HEK293 (cell line): ENCODE measurements around the gene HGS.

Experiments used
- KLF9 ChIP-seq: fragments of 450-650 bp; formaldehyde crosslinking; IDR thresholded peaks from 2 replicates; pipeline ENCODE4 v1.5.1; 2016; ENCODE audit warnings: missing biosample characterization, missing genetic modification characterization, low read depth
- SP3 ChIP-seq: fragments of 450-650 bp; formaldehyde crosslinking; IDR thresholded peaks from 2 replicates; pipeline ENCODE4 v1.5.1; 2016; ENCODE audit warnings: missing biosample characterization, missing genetic modification characterization
- ZNF2 ChIP-seq: fragments of 450-650 bp; formaldehyde crosslinking; IDR thresholded peaks from 2 replicates; pipeline ENCODE4 v1.5.1; 2016; ENCODE audit warnings: missing biosample characterization, missing genetic modification characterization
- ZNF214 ChIP-seq: fragments of 450-650 bp; formaldehyde crosslinking; IDR thresholded peaks from 2 replicates; pipeline ENCODE4 v1.5.1; 2017; ENCODE audit warnings: missing biosample characterization, mild to moderate bottlenecking, missing genetic modification characterization, borderline replicate concordance
- ZNF366 ChIP-seq: fragments of 450-650 bp; formaldehyde crosslinking; conservative IDR thresholded peaks from 2 replicates; pipeline ENCODE4 v1.5.1; 2016; ENCODE audit warnings: missing biosample characterization, missing genetic modification characterization
- ZNF501 ChIP-seq: fragments of 450-650 bp; formaldehyde crosslinking; IDR thresholded peaks from 2 replicates; pipeline ENCODE4 v1.5.1; 2016; ENCODE audit warnings: missing biosample characterization, missing genetic modification characterization
- ZNF561 ChIP-seq: fragments of 450-650 bp; IDR thresholded peaks from 2 replicates; pipeline ENCODE4 v1.5.1; 2018; ENCODE audit warnings: missing biosample characterization, missing genetic modification characterization, borderline replicate concordance
- ZNF600 ChIP-seq: fragments of 450-650 bp; formaldehyde crosslinking; IDR thresholded peaks from 2 replicates; pipeline ENCODE4 v1.5.1; 2016; ENCODE audit warnings: missing biosample characterization, missing genetic modification characterization
- ZNF658 ChIP-seq: fragments of 450-650 bp; formaldehyde crosslinking; IDR thresholded peaks from 2 replicates; pipeline ENCODE4; 2016; ENCODE audit warnings: missing biosample characterization, missing genetic modification characterization
- ZNF664 ChIP-seq: fragments of 450-650 bp; formaldehyde crosslinking; IDR thresholded peaks from 2 replicates; pipeline ENCODE4 v1.5.1; 2016; ENCODE audit warnings: missing biosample characterization, missing genetic modification characterization
- ZNF707 ChIP-seq: fragments of 450-650 bp; formaldehyde crosslinking; IDR thresholded peaks from 2 replicates; pipeline ENCODE4 v1.5.1; 2016; ENCODE audit warnings: missing biosample characterization, missing genetic modification characterization
- TF ChIP-seq, protein P1 (sequence below): fragments of 450-650 bp; formaldehyde crosslinking; IDR thresholded peaks from 2 replicates; pipeline ENCODE4; 2016; ENCODE audit warnings: missing biosample characterization, missing genetic modification characterization
- TF ChIP-seq, protein P2 (sequence below): fragments of 450-650 bp; formaldehyde crosslinking; IDR thresholded peaks from 2 replicates; pipeline ENCODE4 v1.5.1; 2016; ENCODE audit warnings: missing biosample characterization, missing genetic modification characterization
- TF ChIP-seq, protein P3 (sequence below): fragments of 450-650 bp; formaldehyde crosslinking; IDR thresholded peaks from 2 replicates; pipeline ENCODE4 v1.5.1; 2016; ENCODE audit warnings: missing biosample characterization, missing genetic modification characterization
- TF ChIP-seq, protein P4 (sequence below): fragments of 450-650 bp; formaldehyde crosslinking; IDR thresholded peaks from 2 replicates; pipeline ENCODE4 v1.5.1; 2016; ENCODE audit warnings: missing biosample characterization, missing genetic modification characterization
- TF ChIP-seq, protein P5 (sequence below): fragments of 450-650 bp; formaldehyde crosslinking; IDR thresholded peaks from 2 replicates; pipeline ENCODE4 v1.5.1; 2016; ENCODE audit warnings: missing biosample characterization, missing genetic modification characterization

HGS gene

DNA sequence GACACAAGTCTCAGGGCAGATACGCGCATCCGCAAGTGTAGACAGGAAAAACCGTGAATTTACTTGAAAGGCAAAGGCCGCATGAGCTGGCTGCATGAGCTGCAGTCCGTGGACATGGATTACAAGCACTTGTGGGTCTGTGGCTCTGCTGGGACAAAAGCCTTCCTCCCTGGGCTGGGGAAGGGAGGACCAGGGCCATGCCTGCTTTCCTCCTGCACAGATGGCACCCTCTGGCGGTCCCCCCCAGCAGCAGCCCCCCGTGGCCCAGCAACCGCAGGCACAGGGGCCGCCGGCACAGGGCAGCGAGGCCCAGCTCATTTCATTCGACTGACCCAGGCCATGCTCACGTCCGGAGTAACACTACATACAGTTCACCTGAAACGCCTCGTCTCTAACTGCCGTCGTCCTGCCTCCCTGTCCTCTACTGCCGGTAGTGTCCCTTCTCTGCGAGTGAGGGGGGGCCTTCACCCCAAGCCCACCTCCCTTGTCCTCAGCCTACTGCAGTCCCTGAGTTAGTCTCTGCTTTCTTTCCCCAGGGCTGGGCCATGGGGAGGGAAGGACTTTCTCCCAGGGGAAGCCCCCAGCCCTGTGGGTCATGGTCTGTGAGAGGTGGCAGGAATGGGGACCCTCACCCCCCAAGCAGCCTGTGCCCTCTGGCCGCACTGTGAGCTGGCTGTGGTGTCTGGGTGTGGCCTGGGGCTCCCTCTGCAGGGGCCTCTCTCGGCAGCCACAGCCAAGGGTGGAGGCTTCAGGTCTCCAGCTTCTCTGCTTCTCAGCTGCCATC, 17.7 kb downstream of the HGS start (continued):
- TF ChIP-seq, protein P1, sequence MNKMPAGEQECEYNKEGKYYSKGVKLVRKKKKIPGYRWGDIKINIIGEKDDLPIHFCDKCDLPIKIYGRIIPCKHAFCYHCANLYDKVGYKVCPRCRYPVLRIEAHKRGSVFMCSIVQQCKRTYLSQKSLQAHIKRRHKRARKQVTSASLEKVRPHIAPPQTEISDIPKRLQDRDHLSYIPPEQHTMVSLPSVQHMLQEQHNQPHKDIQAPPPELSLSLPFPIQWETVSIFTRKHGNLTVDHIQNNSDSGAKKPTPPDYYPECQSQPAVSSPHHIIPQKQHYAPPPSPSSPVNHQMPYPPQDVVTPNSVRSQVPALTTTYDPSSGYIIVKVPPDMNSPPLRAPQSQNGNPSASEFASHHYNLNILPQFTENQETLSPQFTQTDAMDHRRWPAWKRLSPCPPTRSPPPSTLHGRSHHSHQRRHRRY (tag by site-specific recombination) = peak; percentile 35; the same call in 1 of the 2 replicates
- TF ChIP-seq ZNF658 (tag by site-specific recombination) = no peak
- TF ChIP-seq ZNF366 (tag by site-specific recombination) = no peak
- no peak for TF ChIP-seq ZNF664
- 0 out of 2 replicates have a peak, but pooled peaks have one; percentile 24 for TF ChIP-seq KLF9 (tag by site-specific recombination)
- no peak for TF ChIP-seq SP3
- TF ChIP-seq ZNF600 (tag by site-specific recombination) = peak; percentile 50; the same call in 1 of the 2 replicates
- no peak for TF ChIP-seq ZNF501
- TF ChIP-seq, protein P2, sequence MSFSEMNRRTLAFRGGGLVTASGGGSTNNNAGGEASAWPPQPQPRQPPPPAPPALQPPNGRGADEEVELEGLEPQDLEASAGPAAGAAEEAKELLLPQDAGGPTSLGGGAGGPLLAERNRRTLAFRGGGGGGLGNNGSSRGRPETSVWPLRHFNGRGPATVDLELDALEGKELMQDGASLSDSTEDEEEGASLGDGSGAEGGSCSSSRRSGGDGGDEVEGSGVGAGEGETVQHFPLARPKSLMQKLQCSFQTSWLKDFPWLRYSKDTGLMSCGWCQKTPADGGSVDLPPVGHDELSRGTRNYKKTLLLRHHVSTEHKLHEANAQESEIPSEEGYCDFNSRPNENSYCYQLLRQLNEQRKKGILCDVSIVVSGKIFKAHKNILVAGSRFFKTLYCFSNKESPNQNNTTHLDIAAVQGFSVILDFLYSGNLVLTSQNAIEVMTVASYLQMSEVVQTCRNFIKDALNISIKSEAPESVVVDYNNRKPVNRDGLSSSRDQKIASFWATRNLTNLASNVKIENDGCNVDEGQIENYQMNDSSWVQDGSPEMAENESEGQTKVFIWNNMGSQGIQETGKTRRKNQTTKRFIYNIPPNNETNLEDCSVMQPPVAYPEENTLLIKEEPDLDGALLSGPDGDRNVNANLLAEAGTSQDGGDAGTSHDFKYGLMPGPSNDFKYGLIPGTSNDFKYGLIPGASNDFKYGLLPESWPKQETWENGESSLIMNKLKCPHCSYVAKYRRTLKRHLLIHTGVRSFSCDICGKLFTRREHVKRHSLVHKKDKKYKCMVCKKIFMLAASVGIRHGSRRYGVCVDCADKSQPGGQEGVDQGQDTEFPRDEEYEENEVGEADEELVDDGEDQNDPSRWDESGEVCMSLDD (tag by site-specific recombination) = peak; percentile 67
- 0 out of 2 replicates have a peak, but pooled peaks have one; percentile 10 for TF ChIP-seq ZNF2 (tag by site-specific recombination)
- TF ChIP-seq, protein P3, sequence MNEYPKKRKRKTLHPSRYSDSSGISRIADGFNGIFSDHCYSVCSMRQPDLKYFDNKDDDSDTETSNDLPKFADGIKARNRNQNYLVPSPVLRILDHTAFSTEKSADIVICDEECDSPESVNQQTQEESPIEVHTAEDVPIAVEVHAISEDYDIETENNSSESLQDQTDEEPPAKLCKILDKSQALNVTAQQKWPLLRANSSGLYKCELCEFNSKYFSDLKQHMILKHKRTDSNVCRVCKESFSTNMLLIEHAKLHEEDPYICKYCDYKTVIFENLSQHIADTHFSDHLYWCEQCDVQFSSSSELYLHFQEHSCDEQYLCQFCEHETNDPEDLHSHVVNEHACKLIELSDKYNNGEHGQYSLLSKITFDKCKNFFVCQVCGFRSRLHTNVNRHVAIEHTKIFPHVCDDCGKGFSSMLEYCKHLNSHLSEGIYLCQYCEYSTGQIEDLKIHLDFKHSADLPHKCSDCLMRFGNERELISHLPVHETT (tag by site-specific recombination) = no peak
- TF ChIP-seq, protein P4, sequence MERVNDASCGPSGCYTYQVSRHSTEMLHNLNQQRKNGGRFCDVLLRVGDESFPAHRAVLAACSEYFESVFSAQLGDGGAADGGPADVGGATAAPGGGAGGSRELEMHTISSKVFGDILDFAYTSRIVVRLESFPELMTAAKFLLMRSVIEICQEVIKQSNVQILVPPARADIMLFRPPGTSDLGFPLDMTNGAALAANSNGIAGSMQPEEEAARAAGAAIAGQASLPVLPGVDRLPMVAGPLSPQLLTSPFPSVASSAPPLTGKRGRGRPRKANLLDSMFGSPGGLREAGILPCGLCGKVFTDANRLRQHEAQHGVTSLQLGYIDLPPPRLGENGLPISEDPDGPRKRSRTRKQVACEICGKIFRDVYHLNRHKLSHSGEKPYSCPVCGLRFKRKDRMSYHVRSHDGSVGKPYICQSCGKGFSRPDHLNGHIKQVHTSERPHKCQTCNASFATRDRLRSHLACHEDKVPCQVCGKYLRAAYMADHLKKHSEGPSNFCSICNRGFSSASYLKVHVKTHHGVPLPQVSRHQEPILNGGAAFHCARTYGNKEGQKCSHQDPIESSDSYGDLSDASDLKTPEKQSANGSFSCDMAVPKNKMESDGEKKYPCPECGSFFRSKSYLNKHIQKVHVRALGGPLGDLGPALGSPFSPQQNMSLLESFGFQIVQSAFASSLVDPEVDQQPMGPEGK (tag by site-specific recombination) = peak; percentile 89
- TF ChIP-seq ZNF707 (tag by site-specific recombination) = no peak
- TF ChIP-seq ZNF561 = peak; percentile 36; the same call in 1 of the 2 replicates
- no peak for TF ChIP-seq ZNF214 (tag by site-specific recombination)
- TF ChIP-seq, protein P5, sequence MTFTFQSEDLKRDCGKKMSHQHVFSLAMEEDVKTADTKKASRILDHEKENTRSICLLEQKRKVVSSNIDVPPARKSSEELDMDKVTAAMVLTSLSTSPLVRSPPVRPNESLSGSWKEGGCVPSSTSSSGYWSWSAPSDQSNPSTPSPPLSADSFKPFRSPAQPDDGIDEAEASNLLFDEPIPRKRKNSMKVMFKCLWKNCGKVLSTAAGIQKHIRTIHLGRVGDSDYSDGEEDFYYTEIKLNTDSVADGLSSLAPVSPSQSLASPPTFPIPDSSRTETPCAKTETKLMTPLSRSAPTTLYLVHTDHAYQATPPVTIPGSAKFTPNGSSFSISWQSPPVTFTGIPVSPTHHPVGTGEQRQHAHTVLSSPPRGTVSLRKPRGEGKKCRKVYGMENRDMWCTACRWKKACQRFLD (tag by site-specific recombination) = no peak
